Panc1 (cell line): ENCODE data around the gene DLK2. TPM values are rescaled to one million over a fixed set of nuclear protein-coding genes. Genes with fewer than 3 reads are reported as not detected.
A peak's percentile ranks its signal among the peaks of the same experiment; 100 is the strongest.

Experiments
- ATAC-seq: fragments of 200-7000 bp; cut with Tn5 transposase; 2 replicates; pipeline ENCODE4 v1.9.1; 2020; ENCODE audit warnings: mild to moderate bottlenecking, moderate library complexity
- BruUV-seq: library from RNA; stranded (reverse); fragments of 400-500 nt; replicated peaks from 2 replicates; lab custom pipeline; 2021; lab: Mats Ljungman, UMichigan
- CTCF ChIA-PET: fragments of 300-600 bp; sonication (Branson Sonifier 250); formaldehyde crosslinking; loops from one replicate; lab custom pipeline; 2022; ENCODE audit warnings: antibody characterized with exemption; lab: Charles Lee
- POLR2A ChIA-PET: fragments of 300-600 bp; sonication (Branson Sonifier 250); formaldehyde crosslinking; loops from one replicate; lab custom pipeline; 2022; ENCODE audit warnings: antibody characterized with exemption; lab: Charles Lee
- DNase-seq: peaks from one replicate; pipeline ENCODE4 v3.0.0-alpha.2; 2010; ENCODE audit warnings: low read depth, low spot score
- H3K27ac ChIP-seq: 2 replicates; pipeline ENCODE4 v1.5.1; 2011; ENCODE audit warnings: mild to moderate bottlenecking, low read length, inconsistent platforms
- H3K27me3 ChIP-seq: fragments of 200-500 bp; sonication (Bioruptor generic); 2 replicates; pipeline ENCODE4 v1.6.0; 2014; ENCODE audit warnings: low read length, inconsistent platforms; ENCODE audit not compliant: control insufficient read depth, insufficient read depth
- H3K36me3 ChIP-seq: fragments of 200-500 bp; sonication (Bioruptor generic); 2 replicates; pipeline ENCODE4 v1.5.1; 2014; ENCODE audit warnings: inconsistent platforms, mild to moderate bottlenecking, low read length, moderate library complexity; ENCODE audit not compliant: control insufficient read depth, insufficient read depth
- H3K4me1 ChIP-seq: 2 replicates; pipeline ENCODE4 v1.5.1; 2011; ENCODE audit warnings: inconsistent platforms, mild to moderate bottlenecking, low read length, moderate library complexity; ENCODE audit not compliant: control insufficient read depth, insufficient read depth
- H3K4me3 ChIP-seq, 2 experiments: 2 replicates each; pipeline ENCODE4 v1.5.1; 2011 to 2012; ENCODE audit warnings: low read depth in 2 of 2, low read length in 2 of 2, mild to moderate bottlenecking in 2 of 2, inconsistent platforms in 1 of 2, moderate library complexity in 1 of 2
- H3K9me3 ChIP-seq: fragments of 200-500 bp; sonication (Bioruptor generic); 2 replicates; pipeline ENCODE4 v1.5.1; 2014; ENCODE audit warnings: low read depth, mild to moderate bottlenecking, inconsistent platforms, low read length, moderate library complexity; ENCODE audit not compliant: control insufficient read depth, insufficient read depth
- POLR2AphosphoS5 ChIP-seq: IDR thresholded peaks from 2 replicates; pipeline ENCODE4 v1.6.1; 2012; ENCODE audit warnings: mild to moderate bottlenecking, low read depth, low read length, moderate library complexity
- SIN3A ChIP-seq: IDR thresholded peaks from 2 replicates; pipeline ENCODE4 v1.6.1; 2012; ENCODE audit warnings: low read depth, mild to moderate bottlenecking, low read length, moderate library complexity, borderline replicate concordance; ENCODE audit not compliant: insufficient read depth
- TCF7L2 ChIP-seq: IDR thresholded peaks from 2 replicates; pipeline ENCODE4 v1.6.1; 2011; ENCODE audit warnings: mild to moderate bottlenecking, low read depth, low read length, inconsistent platforms
- in situ Hi-C: cut with HindIII; loops from 2 replicates; pipeline ENCODE4 v1.10.0; 2016; ENCODE audit warnings: low sequenced_read_pairs, low pct_unique_long_range_greater_than_20kb
- intact Hi-C: fragments of 100-400 bp; cut with micrococcal nuclease; formaldehyde crosslinking; loops from one replicate; pipeline ENCODE4 v1.10.0; 2022; ENCODE audit not compliant: unreplicated experiment
- total RNA-seq: library from RNA; stranded (reverse); gene quantifications from one replicate; pipeline ENCODE4 v1.2.1, GENCODE V29; 2021; ENCODE audit not compliant: unreplicated experiment
- TF ChIP-seq, protein P1 (sequence below): fragments of 450-650 bp; IDR thresholded peaks from 2 replicates; pipeline ENCODE4 v1.5.1; 2017; ENCODE audit warnings: mild to moderate bottlenecking
- TF ChIP-seq, protein P2 (sequence below), 2 experiments: IDR thresholded peaks; 2 replicates each; pipeline ENCODE4 v1.6.1; 2011 to 2012; ENCODE audit warnings: low read depth in 2 of 2, control low read depth in 1 of 2, low read length in 1 of 2, mild to moderate bottlenecking in 1 of 2, moderate library complexity in 1 of 2; ENCODE audit not compliant: insufficient read depth in 1 of 2

The DLK2 gene
- total RNA-seq, 1 experiment from 2014 or later, result 19.1 TPM

DNA sequence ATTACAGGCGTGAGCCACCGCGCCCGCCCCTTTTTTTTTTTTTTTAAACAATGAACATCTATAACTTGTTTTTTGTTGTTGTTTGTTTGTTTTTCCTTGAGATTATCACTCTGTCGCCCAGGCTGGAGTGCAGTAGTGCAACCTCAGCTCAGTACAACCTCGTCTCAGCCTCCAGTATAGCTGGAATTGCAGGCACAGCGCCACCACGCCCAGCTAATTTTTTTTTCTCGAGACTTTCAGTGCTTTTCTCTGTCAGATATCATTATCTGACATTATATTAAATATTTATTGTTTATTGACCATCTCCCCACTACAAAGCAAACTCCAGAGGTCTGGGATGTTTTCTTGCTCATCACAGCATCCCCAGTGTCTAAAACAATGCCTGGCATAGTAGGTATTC lies 2.3 kb upstream of the DLK2 start:
- H3K27ac ChIP-seq, result no peak overlapping the region
- peaks cover 13% of the 10 kb centered on the region for H3K4me1 ChIP-seq
- CTCF ChIA-PET, result interaction anchor here (0.7 to 1.4 kb wide), 4 partner anchors 27 to 67 kb away, joined by 4 to 16 read pairs (median 6); no protein-coding TSS in a partner anchor
- intact Hi-C loops, result no loop called here
- BruUV-seq, result no TSS peak
- H3K27me3 ChIP-seq, result no peaks in the 10 kb centered on the region
- H3K4me3 ChIP-seq, result peak overlapping the region; percentile 38 to 75
- in situ Hi-C loops, result no loop called here
- ATAC-seq (no peak), DNase-seq (no peak)
- no peak for TF ChIP-seq TCF7L2
- TF ChIP-seq SIN3A, result no peak
- TF ChIP-seq, protein P1, sequence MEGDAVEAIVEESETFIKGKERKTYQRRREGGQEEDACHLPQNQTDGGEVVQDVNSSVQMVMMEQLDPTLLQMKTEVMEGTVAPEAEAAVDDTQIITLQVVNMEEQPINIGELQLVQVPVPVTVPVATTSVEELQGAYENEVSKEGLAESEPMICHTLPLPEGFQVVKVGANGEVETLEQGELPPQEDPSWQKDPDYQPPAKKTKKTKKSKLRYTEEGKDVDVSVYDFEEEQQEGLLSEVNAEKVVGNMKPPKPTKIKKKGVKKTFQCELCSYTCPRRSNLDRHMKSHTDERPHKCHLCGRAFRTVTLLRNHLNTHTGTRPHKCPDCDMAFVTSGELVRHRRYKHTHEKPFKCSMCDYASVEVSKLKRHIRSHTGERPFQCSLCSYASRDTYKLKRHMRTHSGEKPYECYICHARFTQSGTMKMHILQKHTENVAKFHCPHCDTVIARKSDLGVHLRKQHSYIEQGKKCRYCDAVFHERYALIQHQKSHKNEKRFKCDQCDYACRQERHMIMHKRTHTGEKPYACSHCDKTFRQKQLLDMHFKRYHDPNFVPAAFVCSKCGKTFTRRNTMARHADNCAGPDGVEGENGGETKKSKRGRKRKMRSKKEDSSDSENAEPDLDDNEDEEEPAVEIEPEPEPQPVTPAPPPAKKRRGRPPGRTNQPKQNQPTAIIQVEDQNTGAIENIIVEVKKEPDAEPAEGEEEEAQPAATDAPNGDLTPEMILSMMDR, result peak; percentile 81
- H3K9me3 ChIP-seq, result 0 out of 2 replicates have a peak, but pooled peaks cover 5% of the 10 kb centered on the region
- H3K36me3 ChIP-seq, result no peaks in the 10 kb centered on the region; the same call in 1 of the 2 replicates
- POLR2A ChIA-PET, result interaction anchor here (0.6 to 0.8 kb wide), 4 partner anchors 8 to 235 kb away, joined by 3 to 7 read pairs (median 3); no protein-coding TSS in a partner anchor

DNA sequence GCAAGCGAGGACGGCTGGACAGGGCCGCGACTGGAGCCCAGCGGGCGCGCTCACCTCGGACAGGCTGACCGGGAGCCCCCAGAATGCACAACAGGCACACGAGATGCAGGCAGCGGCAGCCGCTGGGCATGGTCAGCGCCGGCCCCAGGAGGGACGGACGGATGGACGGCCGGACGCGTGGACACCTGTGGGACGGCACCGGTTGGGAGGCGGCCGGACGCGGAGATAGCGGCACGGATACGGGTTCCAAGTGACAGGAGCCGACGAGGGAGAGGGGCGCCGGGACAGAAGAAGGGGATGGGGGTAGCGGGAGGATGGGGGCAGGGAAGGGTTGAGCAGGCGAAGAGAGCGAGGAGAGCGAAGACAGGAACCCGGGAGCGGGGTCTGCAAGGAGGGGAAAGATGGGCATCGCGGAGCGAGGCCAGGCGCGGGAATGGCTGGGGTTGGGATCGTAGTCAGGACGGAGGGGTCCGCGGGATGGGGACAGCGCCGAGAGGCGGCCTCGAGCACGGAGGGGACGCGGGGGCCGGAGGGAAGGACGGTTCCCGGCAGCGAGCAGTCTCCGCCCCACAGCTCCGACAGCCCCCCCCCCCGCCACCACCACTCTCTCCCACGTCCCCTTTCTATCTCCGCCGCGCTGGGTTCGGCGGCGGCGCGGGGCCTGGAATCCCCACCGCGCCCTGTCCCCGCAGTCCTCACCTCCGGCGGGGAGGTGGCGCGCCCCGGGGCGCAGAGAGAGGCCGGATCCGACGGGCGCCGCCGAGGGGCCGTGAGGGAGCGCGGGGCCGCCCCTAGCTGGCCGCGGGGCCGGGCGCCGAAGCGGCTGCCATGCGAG lies 435 bp downstream of the DLK2 start:
- Histone ChIP-seq H3K27me3 (no peaks in the 10 kb centered on the region), H3K4me3 (peak overlapping the region; percentile 59 to 63), H3K4me1 (peaks cover 13% of the 10 kb centered on the region), H3K36me3 (peaks cover 2% of the 10 kb centered on the region; the same call in 1 of the 2 replicates), H3K9me3 (0 out of 2 replicates have a peak, but pooled peaks cover 4% of the 10 kb centered on the region), H3K27ac (peak overlapping the region; percentile 68)
- ATAC-seq (peak; percentile 82), DNase-seq (no peak)
- BruUV-seq, result no TSS peak
- in situ Hi-C loops, result no loop called here
- TF ChIP-seq, protein P2, sequence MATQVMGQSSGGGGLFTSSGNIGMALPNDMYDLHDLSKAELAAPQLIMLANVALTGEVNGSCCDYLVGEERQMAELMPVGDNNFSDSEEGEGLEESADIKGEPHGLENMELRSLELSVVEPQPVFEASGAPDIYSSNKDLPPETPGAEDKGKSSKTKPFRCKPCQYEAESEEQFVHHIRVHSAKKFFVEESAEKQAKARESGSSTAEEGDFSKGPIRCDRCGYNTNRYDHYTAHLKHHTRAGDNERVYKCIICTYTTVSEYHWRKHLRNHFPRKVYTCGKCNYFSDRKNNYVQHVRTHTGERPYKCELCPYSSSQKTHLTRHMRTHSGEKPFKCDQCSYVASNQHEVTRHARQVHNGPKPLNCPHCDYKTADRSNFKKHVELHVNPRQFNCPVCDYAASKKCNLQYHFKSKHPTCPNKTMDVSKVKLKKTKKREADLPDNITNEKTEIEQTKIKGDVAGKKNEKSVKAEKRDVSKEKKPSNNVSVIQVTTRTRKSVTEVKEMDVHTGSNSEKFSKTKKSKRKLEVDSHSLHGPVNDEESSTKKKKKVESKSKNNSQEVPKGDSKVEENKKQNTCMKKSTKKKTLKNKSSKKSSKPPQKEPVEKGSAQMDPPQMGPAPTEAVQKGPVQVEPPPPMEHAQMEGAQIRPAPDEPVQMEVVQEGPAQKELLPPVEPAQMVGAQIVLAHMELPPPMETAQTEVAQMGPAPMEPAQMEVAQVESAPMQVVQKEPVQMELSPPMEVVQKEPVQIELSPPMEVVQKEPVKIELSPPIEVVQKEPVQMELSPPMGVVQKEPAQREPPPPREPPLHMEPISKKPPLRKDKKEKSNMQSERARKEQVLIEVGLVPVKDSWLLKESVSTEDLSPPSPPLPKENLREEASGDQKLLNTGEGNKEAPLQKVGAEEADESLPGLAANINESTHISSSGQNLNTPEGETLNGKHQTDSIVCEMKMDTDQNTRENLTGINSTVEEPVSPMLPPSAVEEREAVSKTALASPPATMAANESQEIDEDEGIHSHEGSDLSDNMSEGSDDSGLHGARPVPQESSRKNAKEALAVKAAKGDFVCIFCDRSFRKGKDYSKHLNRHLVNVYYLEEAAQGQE (IDR thresholded peaks at IDR 0.05; ENCODE audit: insufficient read depth in 1 of 2, low read depth in 2 of 2, low read length in 1 of 2), result peak in 1 of 2 experiments; percentile 55; a peak in 1 of 4 replicates
- TF ChIP-seq SIN3A (peak; percentile 78), POLR2AphosphoS5 (peak; percentile 59; the same call in 1 of the 2 replicates), TCF7L2 (no peak)
- TF ChIP-seq, protein P1, result peak; percentile 61
- POLR2A ChIA-PET, result interaction anchor here (1.0 kb wide), 1 partner anchor 9 kb away, joined by 3 read pairs; no protein-coding TSS in a partner anchor
- intact Hi-C loops, result loop anchor here (2.0 kb wide), 1 partner anchor 52 kb away; no protein-coding TSS in a partner anchor
- CTCF ChIA-PET, result interaction anchor here (0.6 kb wide), 1 partner anchor 9 kb away, joined by 5 read pairs; no protein-coding TSS in a partner anchor
